Endothelial cell (in vitro differentiated cells): ENCODE data around the gene RGS3. TPM values are rescaled to one million over a fixed set of nuclear protein-coding genes. Genes with fewer than 3 reads are reported as not detected.
"Not testable (repeated sequence)": the region's sequence is repeated elsewhere in the genome, so short reads cannot be mapped to it uniquely, and the experiment has no call there.

Experiments
- DNase-seq: peaks from one replicate; pipeline ENCODE4 v3.0.0; 2021; ENCODE audit warnings: low spot score
- H3K27ac Mint-ChIP-seq: one replicate; pipeline ENCODE4 v1.8.0; 2021; ENCODE audit warnings: mixed read lengths, inconsistent platforms; ENCODE audit not compliant: unreplicated experiment
- H3K27me3 Mint-ChIP-seq: one replicate; pipeline ENCODE4 v1.8.0; 2021; ENCODE audit warnings: mild to moderate bottlenecking, moderate library complexity, mixed read lengths, inconsistent platforms; ENCODE audit not compliant: unreplicated experiment
- H3K36me3 Mint-ChIP-seq: one replicate; pipeline ENCODE4 v1.8.0; 2021; ENCODE audit warnings: mild to moderate bottlenecking, low read depth, mixed read lengths, inconsistent platforms; ENCODE audit not compliant: unreplicated experiment
- H3K4me1 Mint-ChIP-seq: one replicate; pipeline ENCODE4 v1.8.0; 2021; ENCODE audit warnings: mild to moderate bottlenecking, mixed read lengths, inconsistent platforms; ENCODE audit not compliant: unreplicated experiment
- H3K4me3 Mint-ChIP-seq: one replicate; pipeline ENCODE4 v1.8.0; 2021; ENCODE audit warnings: mild to moderate bottlenecking, mixed read lengths, inconsistent platforms; ENCODE audit not compliant: unreplicated experiment
- H3K9me3 Mint-ChIP-seq: one replicate; pipeline ENCODE4 v1.8.0; 2021; ENCODE audit warnings: mixed read lengths, inconsistent platforms; ENCODE audit not compliant: unreplicated experiment
- total RNA-seq: library from RNA; stranded (reverse); fragmentation: NEBNext Ultra II Directional; extraction: Animal tissue kit (Norgen Biotek cat#: 25700); gene quantifications from one replicate; pipeline ENCODE4 v1.2.1, GENCODE V29; 2021; ENCODE audit not compliant: unreplicated experiment
- TF ChIP-seq, protein P1 (sequence below): fragments of 200-600 bp; sonication (generic); IDR thresholded peaks from one replicate; pipeline ENCODE4 v1.5.0; 2021; ENCODE audit warnings: antibody characterized with exemption; ENCODE audit not compliant: unreplicated experiment

Gene RGS3
- total RNA-seq, 1 donor from 2014 or later: 474 TPM

DNA sequence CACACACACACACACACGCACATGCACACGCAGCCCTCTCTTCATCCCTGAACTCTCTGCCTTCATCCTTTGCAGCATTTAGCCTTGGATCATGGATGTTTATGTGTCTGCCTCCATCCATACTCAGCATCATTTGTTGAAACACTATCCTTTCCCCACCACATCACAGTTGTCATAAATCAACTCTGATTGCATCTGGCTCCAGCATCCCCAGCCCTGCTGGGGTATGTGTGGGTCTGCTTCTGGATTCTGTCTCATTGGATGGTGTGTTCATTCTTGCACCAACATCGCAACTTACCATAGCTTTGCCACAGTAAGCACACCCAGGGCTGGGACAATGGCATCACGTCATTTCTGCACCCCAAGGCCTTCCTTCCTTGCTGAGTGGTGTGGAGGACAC lies 175.4 kb downstream of the RGS3 start:
- H3K27ac Mint-ChIP-seq: no peak overlapping the region
- peaks cover 38% of the 10 kb centered on the region for H3K4me1 Mint-ChIP-seq
- TF ChIP-seq, protein P1, sequence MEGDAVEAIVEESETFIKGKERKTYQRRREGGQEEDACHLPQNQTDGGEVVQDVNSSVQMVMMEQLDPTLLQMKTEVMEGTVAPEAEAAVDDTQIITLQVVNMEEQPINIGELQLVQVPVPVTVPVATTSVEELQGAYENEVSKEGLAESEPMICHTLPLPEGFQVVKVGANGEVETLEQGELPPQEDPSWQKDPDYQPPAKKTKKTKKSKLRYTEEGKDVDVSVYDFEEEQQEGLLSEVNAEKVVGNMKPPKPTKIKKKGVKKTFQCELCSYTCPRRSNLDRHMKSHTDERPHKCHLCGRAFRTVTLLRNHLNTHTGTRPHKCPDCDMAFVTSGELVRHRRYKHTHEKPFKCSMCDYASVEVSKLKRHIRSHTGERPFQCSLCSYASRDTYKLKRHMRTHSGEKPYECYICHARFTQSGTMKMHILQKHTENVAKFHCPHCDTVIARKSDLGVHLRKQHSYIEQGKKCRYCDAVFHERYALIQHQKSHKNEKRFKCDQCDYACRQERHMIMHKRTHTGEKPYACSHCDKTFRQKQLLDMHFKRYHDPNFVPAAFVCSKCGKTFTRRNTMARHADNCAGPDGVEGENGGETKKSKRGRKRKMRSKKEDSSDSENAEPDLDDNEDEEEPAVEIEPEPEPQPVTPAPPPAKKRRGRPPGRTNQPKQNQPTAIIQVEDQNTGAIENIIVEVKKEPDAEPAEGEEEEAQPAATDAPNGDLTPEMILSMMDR: no peak
- no peaks in the 10 kb centered on the region for H3K9me3 Mint-ChIP-seq
- no peaks in the 10 kb centered on the region for H3K36me3 Mint-ChIP-seq
- DNase-seq: no peak
- no peak overlapping the region for H3K4me3 Mint-ChIP-seq
- peaks cover 15% of the 10 kb centered on the region for H3K27me3 Mint-ChIP-seq

DNA sequence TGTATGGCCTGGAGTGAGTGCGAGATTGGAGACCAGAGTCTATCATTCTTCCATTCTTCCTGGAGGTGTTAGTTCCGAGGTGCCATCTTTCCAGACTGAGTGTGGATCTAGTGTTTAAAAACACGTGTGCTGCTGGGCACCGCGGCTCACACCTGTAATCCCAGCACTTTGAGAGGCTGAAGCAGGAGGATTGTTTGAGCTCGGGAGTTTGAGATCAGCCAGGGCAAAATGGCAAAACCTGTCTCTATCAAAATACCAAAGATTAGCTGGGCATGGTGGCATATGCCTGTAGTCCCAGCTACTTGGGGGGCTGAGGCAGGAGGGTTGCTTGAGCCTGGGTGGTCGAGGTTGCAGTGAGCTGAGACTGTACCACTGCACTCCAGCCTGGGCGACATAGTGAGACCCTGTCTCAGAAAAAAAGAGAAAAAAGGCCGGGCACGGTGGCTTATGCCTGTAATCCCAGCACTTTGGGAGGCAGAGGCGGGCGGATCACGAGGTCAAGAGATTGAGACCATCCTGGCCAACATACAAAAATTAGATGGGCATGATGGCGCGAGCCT lies 176.0 kb downstream of the RGS3 start:
- not testable (repeated sequence) for H3K4me3 Mint-ChIP-seq, H3K36me3 Mint-ChIP-seq, H3K9me3 Mint-ChIP-seq, H3K27ac Mint-ChIP-seq, DNase-seq
- peaks cover 32% of the 10 kb centered on the region for H3K4me1 Mint-ChIP-seq
- H3K27me3 Mint-ChIP-seq: peaks cover 11% of the 10 kb centered on the region

DNA sequence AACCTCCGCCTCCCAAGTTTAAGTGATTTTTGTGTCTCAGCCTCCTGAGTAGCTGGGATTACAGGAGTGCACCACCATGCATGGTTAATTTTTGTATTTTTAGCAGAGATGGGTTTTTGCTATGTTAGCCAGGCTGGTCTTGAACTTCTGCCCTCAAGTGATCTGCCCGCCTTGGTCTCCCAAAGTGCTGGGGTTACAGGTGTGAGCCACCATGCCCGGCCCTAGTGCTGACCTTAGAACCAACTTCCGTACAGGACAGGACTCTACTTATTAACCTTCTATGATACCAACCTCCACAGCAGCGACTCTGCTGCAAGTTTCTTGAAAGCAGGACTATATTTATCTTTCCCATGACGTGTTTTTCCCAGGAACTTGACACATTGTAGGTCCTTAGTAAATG lies 176.9 kb downstream of the RGS3 start:
- H3K4me1 Mint-ChIP-seq: peaks cover 23% of the 10 kb centered on the region
- H3K9me3 Mint-ChIP-seq: no peaks in the 10 kb centered on the region
- no peak overlapping the region for H3K27ac Mint-ChIP-seq
- H3K27me3 Mint-ChIP-seq: peaks cover 10% of the 10 kb centered on the region
- TF ChIP-seq, protein P1: no peak
- no peaks in the 10 kb centered on the region for H3K36me3 Mint-ChIP-seq
- no peak for DNase-seq
- no peak overlapping the region for H3K4me3 Mint-ChIP-seq

DNA sequence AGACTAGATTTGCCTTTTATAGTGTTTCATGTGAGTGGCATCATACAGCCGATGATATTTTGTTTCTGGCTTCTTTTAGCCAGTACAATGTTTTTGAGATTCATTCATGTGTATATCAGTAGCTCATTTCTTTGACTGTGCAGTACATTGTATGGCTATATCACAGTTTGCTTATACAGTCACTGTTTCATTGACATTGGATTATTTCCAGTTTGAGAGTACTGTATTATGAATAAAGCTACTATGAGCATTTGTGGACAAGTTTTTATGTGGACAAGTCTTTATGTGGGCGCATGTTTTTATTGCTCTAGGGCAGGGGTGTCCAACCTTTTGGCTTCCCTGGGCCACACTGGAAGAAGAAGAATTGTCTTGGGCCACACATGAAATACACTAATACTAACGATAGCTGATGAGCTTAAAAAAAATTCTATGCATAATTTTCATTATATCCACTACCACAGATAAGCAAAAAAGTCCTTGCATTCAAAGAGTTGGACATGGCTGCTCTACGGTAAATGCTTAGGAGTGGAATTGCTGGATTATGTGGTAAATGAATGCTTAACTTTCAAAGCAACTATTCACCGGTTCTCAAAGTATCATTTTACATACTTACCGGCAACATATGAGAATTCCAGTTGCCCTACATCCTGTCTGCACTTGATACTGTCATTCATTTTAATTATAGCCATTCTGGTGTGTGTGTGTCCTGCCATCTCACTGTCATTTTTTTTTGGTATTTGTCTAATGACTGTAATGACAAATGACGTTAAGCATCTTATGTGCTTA lies 177.8 kb downstream of the RGS3 start:
- TF ChIP-seq, protein P1: no peak
- Mint-ChIP-seq H3K4me1 (peaks cover 16% of the 10 kb centered on the region), H3K4me3 (no peak overlapping the region), H3K9me3 (no peaks in the 10 kb centered on the region), H3K27ac (no peak overlapping the region), H3K36me3 (no peaks in the 10 kb centered on the region), H3K27me3 (peaks cover 10% of the 10 kb centered on the region)
- no peak for DNase-seq

DNA sequence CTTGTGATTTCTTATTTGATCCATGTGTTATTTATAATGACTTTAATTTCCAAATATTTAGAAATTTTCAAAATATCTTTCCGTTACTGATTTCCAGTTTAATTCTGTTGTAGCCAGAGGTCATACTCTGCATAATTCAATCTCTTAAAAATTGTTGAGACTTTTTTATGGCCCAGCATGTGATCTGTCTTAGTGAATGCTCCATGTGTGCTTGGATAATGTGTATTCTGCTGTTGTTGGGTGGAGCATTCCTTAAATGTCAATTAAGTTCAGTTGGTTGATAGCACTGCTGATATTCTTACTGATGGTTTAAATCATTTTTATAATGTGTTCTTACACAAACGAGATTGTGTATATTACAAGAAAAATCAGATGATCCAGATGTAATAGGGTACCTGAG lies 180.8 kb downstream of the RGS3 start:
- TF ChIP-seq, protein P1: no peak
- Mint-ChIP-seq H3K36me3 (no peaks in the 10 kb centered on the region), H3K4me1 (peaks cover 5% of the 10 kb centered on the region), H3K9me3 (no peaks in the 10 kb centered on the region), H3K27me3 (peaks cover 4% of the 10 kb centered on the region), H3K4me3 (no peak overlapping the region), H3K27ac (no peak overlapping the region)
- DNase-seq: no peak
